OCI-LY7 (cell line): ENCODE results near the gene AUTS2.

Experiments
- CTCF ChIP-seq: fragments of 200-600 bp; sonication (generic); conservative IDR thresholded peaks from 2 replicates; pipeline ENCODE4 v1.5.1; 2014; ENCODE audit warnings: mild to moderate bottlenecking, antibody characterized with exemption, low read length, moderate library complexity, mixed read lengths
- EZH2phosphoT487 ChIP-seq: fragments of 200-600 bp; sonication (generic); IDR thresholded peaks from 2 replicates; pipeline ENCODE4 v1.6.1; 2018; ENCODE audit warnings: low read depth, borderline replicate concordance, mild to moderate bottlenecking, mixed run types, antibody characterized with exemption, low read length, moderate library complexity, mixed read lengths

- TF ChIP-seq CTCF (no peak), EZH2phosphoT487 (no peak)
Observed at GRCh38 chr7:70183278-70183677, 585.0 kb downstream of the AUTS2 start.
